ENCODE measurements around the gene SLC25A18.
"Not testable (repeated sequence)": the region's sequence is repeated elsewhere in the genome, so short reads cannot be mapped to it uniquely, and the experiment has no call there.

Gene SLC25A18, protein sequence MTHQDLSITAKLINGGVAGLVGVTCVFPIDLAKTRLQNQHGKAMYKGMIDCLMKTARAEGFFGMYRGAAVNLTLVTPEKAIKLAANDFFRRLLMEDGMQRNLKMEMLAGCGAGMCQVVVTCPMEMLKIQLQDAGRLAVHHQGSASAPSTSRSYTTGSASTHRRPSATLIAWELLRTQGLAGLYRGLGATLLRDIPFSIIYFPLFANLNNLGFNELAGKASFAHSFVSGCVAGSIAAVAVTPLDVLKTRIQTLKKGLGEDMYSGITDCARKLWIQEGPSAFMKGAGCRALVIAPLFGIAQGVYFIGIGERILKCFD

DNA sequence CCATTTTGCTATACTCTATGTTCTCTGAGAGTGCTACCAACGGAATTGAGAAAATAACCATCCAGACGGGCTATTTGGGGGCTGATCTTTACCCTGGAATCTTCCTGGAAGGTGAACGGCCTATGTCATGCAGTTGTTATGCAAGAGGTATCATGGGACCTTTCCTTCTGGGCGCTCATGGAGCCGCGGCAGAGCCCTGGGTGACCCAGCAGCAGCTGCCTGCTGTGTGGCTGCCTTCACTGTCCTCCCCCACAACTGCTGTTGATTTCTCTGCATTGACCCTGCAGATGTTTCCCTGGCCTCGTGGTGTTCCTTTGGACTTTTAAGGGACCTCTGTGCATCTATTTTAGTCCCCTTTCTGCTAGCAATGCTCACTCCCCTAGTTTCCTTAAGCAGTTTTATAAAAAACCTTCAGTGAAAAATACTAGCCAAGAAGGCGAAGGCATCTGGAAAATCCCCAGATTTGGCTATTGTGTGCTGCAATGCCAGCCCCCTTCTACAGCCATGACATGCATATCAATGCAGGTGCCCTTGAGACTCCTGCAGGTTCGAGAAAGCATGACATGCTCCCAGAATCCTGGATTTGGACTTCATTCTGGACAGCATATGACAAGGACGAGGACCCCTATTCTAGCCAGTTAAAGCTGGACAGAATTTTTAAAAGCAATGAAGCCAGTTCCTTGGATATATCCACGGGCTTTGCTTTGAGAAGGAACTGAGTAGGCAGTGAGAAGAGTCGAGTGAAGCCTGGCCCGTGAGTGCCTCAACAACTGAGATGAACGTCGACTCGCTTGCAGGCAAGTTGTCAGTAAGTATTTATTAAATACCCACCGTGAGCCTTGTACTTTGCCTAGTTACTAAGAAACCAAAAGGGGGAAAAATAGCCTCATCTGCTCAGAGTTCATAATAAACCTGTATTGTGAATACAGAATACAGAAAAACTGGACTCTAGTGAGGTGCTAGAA, at the start of gene SLC25A18:
Gene SLC25A18 (plus strand): TSS at position 593 of the 965 bp plus-strand sequence. CDS start 16,447 bp downstream, outside the sequence.
- no peak for DNase-seq

DNA sequence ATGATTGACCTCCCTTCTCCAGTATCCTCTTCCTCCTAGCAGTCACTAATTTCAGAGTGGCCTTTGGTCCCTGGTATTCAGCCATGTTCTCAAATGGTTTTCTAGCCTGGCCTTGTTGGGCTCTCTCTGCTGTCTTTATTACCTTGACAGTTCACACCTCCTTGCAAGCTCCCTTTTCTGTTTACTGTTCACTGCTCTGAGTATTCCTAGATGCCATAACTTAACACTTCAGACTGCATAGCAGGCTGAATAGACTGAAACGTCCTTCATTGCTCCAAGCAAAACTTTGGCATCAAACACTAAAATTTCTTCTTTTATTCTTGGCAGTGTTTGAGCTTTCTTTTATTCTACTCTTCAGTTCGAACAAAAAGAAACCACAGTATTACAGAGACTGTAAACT, 49.7 kb upstream of the SLC25A18 start:
- no peak for DNase-seq

DNA sequence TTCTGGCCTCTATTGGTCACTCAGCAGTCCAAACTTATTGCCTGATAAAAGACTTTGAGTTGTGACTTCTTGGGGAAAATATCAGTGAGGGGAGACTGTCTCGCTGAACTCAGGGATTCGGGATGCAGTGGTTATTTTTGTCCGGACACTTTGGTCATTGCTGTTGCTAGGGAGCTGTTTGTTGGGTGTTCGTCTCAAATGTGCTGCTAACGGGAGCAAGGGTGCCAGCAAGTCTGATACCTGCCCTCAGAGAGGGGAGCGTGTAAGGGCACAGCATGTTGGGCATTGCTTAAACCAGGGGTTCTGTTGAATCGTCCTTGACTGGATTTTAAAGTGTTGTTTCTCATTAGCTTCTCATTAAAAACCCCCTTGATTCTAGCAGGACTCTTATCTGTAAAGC, 49.2 kb upstream of the SLC25A18 start:
- DNase-seq: no peak

DNA sequence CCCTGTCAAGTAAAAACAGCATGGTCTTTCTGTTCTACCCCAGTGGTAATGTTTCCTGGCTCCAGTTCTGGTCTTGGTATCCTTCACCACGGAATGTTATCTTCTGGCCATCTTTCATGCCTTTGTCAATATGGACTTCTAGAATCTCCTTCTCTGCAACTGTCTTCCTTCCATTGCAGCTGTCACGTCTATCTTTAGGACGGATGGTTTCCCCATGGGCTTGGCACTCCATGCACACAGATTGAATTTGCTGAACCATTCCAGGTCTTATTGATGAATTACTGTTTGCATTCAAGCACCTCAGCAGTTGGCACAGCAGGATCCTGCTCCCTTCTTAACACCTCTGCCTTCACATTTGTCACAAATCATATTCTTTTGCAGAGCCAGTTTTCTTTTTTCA, 44.9 kb upstream of the SLC25A18 start:
- DNase-seq: no peak

DNA sequence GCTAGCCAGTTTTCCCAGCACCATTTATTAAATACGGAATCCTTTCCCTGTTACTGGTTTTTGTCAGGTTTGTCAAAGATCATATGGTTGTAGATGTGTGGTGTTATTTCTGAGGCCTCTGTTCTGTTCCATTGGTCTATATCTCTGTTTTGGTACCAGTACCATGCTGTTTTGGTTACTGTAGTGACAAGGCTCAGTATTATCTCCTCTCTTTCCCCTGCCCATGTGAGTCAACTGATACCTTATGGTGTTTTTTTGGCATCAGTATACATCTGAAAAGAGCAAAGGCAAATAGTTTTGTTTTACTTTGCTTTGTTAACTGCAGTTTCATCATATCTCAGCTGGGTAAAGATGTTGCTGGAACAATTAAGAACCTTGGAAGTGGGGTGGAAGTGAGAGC, 41.3 kb upstream of the SLC25A18 start:
- not testable (repeated sequence) for DNase-seq

DNA sequence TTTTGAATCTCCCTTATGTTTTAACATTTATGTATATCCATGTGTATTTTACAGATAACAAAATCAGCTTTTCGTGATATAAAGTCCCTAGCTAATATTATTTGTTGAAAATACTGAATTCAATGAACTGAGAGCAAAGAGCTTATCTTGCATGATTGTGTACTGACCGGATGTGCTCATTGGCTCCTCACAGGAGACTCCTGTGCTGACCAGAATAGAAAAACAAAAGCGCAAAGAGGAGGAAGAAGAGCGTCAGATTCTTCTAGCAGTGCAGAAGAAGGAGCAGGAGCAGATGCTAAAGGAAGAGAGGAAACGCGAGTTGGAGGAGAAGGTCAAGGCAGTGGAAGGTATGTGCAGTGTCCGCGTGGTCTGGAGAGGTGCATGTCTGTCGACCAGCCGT, 39.4 kb upstream of the SLC25A18 start:
- no peak for DNase-seq

GRCh38 chr22:17536269-17536668, 27.0 kb upstream of the SLC25A18 start:
- no peak for DNase-seq

DNA sequence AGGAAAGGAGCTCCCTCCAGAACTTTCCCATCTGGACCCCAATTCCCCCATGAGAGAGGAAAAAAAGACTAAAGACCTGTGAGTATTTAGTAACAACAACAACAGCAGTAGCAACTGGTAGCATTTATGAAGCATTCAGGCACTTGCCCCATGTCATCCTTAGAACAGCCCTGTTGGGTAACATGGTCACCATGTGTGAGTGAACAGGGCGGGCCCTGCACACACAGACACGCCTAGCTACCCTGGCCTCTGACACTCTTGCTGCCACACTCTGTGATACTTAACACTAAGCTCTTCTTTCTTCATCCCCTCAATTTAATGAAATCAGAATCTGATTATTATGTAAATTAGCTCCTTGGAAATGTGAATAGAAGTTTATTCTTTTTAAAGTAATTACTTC, 26.1 kb upstream of the SLC25A18 start:
- DNase-seq: no peak

GRCh38 chr22:17540481-17540880, 22.8 kb upstream of the SLC25A18 start:
- no peak for DNase-seq

DNA sequence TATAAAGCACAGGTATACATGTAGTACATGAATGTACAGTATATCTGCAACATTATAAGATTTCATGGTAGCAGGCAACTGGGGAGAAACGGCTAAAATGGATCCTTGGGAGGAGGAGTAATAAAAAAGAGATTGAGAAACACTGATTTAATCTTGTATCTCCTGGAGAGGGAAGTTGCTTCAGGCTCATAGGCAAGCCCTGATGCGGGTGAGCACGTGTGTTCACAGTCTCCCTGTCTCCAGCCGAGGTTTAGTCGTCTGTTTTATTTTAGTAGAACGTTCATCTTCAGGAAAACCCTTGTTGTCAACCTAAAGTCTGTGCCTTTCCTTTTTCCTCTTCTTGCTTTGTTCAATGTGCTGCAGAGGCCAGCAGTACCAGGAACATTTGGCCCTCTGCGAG, 21.8 kb upstream of the SLC25A18 start:
- no peak for DNase-seq

DNA sequence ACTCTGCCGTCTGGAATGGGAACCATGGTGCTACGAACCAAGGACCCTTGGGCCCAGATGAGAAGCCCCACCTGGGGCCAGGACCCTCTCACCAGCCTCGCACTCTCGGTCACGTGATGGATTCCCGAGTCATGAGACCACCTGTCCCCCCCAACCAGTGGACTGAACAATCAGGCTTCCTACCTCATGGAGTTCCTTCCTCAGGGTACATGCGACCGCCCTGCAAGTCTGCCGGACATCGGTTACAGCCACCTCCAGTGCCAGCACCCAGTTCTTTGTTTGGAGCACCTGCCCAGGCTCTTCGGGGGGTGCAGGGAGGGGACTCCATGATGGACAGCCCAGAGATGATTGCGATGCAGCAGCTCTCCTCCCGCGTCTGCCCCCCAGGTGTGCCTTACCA, 20.8 kb upstream of the SLC25A18 start:
- no peak for DNase-seq

GRCh38 chr22:17548010-17548755, 15.1 kb upstream of the SLC25A18 start:
- no peak for DNase-seq

DNA sequence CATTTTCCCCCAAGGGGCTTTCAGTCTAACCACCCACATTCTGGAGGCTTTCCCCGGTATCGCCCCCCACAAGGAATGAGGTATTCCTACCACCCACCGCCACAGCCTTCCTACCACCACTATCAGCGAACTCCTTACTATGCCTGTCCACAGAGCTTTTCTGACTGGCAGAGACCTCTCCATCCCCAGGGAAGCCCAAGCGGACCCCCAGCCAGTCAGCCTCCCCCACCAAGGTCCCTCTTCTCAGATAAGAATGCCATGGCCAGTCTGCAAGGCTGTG, 14.6 kb upstream of the SLC25A18 start:
- DNase-seq: no peak

DNA sequence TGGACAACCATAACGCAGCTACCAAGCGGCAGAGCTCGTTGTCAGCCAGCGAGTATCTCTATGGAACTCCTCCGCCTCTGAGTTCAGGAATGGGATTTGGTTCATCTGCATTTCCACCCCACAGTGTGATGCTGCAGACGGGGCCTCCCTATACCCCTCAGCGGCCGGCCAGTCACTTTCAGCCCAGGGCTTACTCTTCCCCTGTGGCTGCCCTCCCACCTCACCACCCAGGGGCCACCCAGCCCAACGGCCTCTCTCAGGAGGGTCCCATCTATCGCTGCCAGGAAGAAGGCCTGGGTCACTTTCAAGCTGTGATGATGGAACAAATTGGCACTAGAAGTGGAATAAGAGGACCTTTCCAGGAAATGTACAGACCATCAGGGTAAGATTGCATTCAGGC, 14.1 kb upstream of the SLC25A18 start:
- DNase-seq: no peak

GRCh38 chr22:17549655-17550054, 13.6 kb upstream of the SLC25A18 start:
- no peak for DNase-seq

GRCh38 chr22:17552737-17553136, 10.6 kb upstream of the SLC25A18 start:
- no peak for DNase-seq

- DNase-seq: no peak
These were observed 8.5 kb upstream of the SLC25A18 start for GRCh38 chr22:17554814-17555213.

GRCh38 chr22:17559188-17559587, 4.1 kb upstream of the SLC25A18 start:
- DNase-seq: no peak

GRCh38 chr22:17563936-17564391, 666 bp downstream of the SLC25A18 start:
- no peak for DNase-seq

- DNase-seq: not testable (repeated sequence)
These were observed 2.9 kb downstream of the SLC25A18 start for GRCh38 chr22:17566016-17566687.

GRCh38 chr22:17566776-17567175, 3.5 kb downstream of the SLC25A18 start:
- DNase-seq: no peak

DNA sequence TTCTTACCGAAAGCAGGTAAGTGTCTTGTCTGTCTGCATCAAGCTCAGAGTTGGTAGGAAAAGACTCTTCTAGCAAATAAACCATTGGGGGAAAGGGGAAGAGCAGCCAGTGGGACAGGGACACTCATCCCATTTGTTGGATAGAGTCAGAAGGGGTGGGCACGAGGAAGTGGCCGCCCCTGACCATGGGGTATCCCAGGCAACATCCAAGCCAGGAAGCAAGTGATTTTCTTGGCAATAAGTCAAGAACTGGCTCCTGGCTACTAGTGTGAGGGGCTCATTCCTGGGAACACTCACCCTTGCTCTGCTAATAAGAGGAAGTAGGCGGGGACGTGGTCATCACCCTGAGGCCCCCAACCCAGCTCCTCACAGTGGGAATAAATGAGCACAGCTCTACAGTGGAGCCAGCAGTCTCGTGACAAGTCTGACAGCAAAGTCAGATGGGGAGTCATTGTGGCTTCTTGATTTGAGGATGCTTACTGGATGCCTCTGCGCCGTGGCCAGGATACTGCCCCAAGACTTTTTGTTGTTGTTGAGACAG, 6.7 kb downstream of the SLC25A18 start:
- no peak for DNase-seq

Measured in stimulated activated CD4-positive, alpha-beta T cell treated with anti-CD3 and anti-CD28 coated beads, Interleukin-15, amount 100 ng/mL, for 24 hours (primary cell).